Liver (tissue), 9 donors: ENCODE results near the gene ILF2. TPM values are rescaled to one million over a fixed set of nuclear protein-coding genes. Genes with fewer than 3 reads are reported as not detected.
"Not testable (repeated sequence)": the region's sequence is repeated elsewhere in the genome, so short reads cannot be mapped to it uniquely, and the experiment has no call there.

Experiments used
- DNase-seq: peaks from one replicate; pipeline ENCODE4 v3.0.0-alpha.2; 2017; ENCODE audit warnings: low spot score
- H3K27ac ChIP-seq, 2 donors: one replicate each; pipeline ENCODE4 v1.7.0; 2013; ENCODE audit warnings: inconsistent platforms in 2 of 2, low read length in 2 of 2, control low read depth in 1 of 2, low read depth in 1 of 2, mild to moderate bottlenecking in 1 of 2
- H3K27me3 ChIP-seq, 4 donors: one replicate each; pipeline versions ENCODE4 v1.6.1 to v1.7.0; 2013; ENCODE audit warnings: low read length in 3 of 4, inconsistent platforms in 1 of 4, mild to moderate bottlenecking in 1 of 4, moderate library complexity in 1 of 4; ENCODE audit not compliant: control insufficient read depth in 4 of 4, insufficient read depth in 4 of 4
- H3K36me3 ChIP-seq, 4 donors: one replicate each; pipeline versions ENCODE4 v1.6.1 to v1.7.0; 2013; ENCODE audit warnings: low read length in 3 of 4, mild to moderate bottlenecking in 3 of 4, low read depth in 1 of 4, moderate library complexity in 1 of 4; ENCODE audit not compliant: control insufficient read depth in 4 of 4, insufficient read depth in 3 of 4
- H3K4me1 ChIP-seq, 4 donors: one replicate each; pipeline versions ENCODE4 v1.6.1 to v1.7.0; 2013; ENCODE audit warnings: low read length in 3 of 4, mild to moderate bottlenecking in 3 of 4, moderate library complexity in 1 of 4; ENCODE audit not compliant: control insufficient read depth in 4 of 4, insufficient read depth in 4 of 4
- H3K4me3 ChIP-seq, 3 donors: one replicate each; pipeline versions ENCODE4 v1.6.1 to v1.7.0; 2013; ENCODE audit warnings: low read length in 3 of 3, control low read depth in 1 of 3, low read depth in 1 of 3, mild to moderate bottlenecking in 1 of 3
- H3K9ac ChIP-seq, 2 donors: one replicate each; pipeline ENCODE4 v1.7.0; 2013; ENCODE audit warnings: low read length in 2 of 2, mild to moderate bottlenecking in 2 of 2, moderate library complexity in 2 of 2, control low read depth in 1 of 2, low read depth in 1 of 2
- H3K9me3 ChIP-seq, 4 donors: one replicate each; pipeline versions ENCODE4 v1.6.1 to v1.7.0; 2013; ENCODE audit warnings: low read length in 3 of 4; ENCODE audit not compliant: control insufficient read depth in 4 of 4
- RAD21 ChIP-seq, 2 donors: IDR thresholded peaks; 2 replicates each; pipeline ENCODE4 v1.6.1; 2016; ENCODE audit warnings: antibody characterized with exemption in 2 of 2, mild to moderate bottlenecking in 2 of 2
- WGBS: extraction: QIAGEN DNeasy Blood & Tissue Kit; methylation state at CpG from one replicate; pipeline ENCODE4 v1.1.7; 2013; 5-methylcytosine and 5-hydroxymethylcytosine counted together
- polyA plus RNA-seq, 2 donors: library from polyadenylated mRNA; stranded (reverse) in 1 of 2; unstranded in 1 of 2; fragments of 200-250 nt in 1 of 2; fragments of >200 nt in 1 of 2; fragmentation: Nextera tagmentation in 1 of 2; extraction: Ambion mirVana in 1 of 2; gene quantifications; one replicate each; pipeline versions ENCODE4 v1.2.1 to v1.2.3, GENCODE V29; 2013 to 2015
- total RNA-seq, 2 donors: library from RNA; depleted of rRNA; stranded (reverse); fragments of >200 nt; gene quantifications; one replicate each; pipeline ENCODE4 v1.2.3, GENCODE V29; 2014
- TF ChIP-seq, protein P1 (sequence below): fragments of 150-350 bp; IDR thresholded peaks from 2 replicates; pipeline ENCODE4 v1.5.1; 2017; ENCODE audit warnings: improper control_type of control experiment, low read depth, low read length; ENCODE audit not compliant: missing input control
- TF ChIP-seq, protein P2 (sequence below): IDR thresholded peaks from 2 replicates; pipeline ENCODE4 v1.6.1; 2016; ENCODE audit warnings: antibody characterized with exemption
- TF ChIP-seq, protein P3 (sequence below): IDR thresholded peaks from 2 replicates; pipeline ENCODE4 v1.6.1; 2016; ENCODE audit warnings: antibody characterized with exemption, mild to moderate bottlenecking
- donor health status: healthy.
- donor health status: healthy.
- donor health status: healthy.
- donor health status: healthy.
- donor health status: healthy.

Gene ILF2
- total and polyA plus RNA-seq, 4 donors = 28.7 to 84.2 (median 51.5) TPM

DNA sequence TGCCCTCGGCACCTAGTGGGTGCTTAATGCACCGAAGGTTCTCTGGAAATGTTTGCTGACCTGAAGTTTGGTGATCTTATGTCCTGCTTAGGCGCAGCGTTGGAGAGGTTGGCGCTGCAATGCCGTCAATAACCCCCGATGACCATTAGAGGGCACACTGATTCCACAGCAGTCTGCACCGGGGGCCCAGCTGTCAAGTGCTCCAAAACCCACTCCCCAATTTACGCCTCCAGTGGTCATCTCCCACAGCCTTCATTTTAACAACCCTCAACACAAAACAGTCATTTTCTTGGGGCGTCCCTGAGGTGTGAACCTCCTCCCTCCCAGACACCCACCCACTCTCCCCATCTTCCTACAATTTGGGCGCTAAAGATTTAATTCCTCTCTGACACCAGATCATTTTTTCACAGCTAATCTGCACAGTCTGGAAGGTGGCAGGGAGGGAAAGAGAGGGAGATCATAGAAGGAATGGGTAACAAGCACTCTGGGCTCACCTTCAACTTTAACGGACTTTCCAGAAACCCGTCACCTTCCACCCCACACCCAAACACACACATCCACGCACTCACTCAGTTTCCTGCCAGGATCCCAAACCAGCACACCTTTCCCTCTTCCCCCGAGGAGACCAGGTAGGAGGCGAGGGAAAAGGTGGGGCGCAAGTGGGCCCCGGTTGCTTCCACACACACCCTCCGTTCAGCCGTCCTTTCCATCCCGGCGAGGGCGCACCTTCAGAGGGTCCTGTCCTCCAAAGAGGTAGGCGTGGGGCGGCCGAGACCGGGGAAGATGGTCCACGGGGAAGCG, 7.1 kb upstream of the ILF2 start:
- peak; percentile 63 for DNase-seq
- TF ChIP-seq, protein P1, sequence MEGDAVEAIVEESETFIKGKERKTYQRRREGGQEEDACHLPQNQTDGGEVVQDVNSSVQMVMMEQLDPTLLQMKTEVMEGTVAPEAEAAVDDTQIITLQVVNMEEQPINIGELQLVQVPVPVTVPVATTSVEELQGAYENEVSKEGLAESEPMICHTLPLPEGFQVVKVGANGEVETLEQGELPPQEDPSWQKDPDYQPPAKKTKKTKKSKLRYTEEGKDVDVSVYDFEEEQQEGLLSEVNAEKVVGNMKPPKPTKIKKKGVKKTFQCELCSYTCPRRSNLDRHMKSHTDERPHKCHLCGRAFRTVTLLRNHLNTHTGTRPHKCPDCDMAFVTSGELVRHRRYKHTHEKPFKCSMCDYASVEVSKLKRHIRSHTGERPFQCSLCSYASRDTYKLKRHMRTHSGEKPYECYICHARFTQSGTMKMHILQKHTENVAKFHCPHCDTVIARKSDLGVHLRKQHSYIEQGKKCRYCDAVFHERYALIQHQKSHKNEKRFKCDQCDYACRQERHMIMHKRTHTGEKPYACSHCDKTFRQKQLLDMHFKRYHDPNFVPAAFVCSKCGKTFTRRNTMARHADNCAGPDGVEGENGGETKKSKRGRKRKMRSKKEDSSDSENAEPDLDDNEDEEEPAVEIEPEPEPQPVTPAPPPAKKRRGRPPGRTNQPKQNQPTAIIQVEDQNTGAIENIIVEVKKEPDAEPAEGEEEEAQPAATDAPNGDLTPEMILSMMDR = peak; percentile 88
- peak; percentile 89 to 93 for TF ChIP-seq RAD21 (IDR thresholded peaks at IDR 0.05)
- TF ChIP-seq, protein P2, sequence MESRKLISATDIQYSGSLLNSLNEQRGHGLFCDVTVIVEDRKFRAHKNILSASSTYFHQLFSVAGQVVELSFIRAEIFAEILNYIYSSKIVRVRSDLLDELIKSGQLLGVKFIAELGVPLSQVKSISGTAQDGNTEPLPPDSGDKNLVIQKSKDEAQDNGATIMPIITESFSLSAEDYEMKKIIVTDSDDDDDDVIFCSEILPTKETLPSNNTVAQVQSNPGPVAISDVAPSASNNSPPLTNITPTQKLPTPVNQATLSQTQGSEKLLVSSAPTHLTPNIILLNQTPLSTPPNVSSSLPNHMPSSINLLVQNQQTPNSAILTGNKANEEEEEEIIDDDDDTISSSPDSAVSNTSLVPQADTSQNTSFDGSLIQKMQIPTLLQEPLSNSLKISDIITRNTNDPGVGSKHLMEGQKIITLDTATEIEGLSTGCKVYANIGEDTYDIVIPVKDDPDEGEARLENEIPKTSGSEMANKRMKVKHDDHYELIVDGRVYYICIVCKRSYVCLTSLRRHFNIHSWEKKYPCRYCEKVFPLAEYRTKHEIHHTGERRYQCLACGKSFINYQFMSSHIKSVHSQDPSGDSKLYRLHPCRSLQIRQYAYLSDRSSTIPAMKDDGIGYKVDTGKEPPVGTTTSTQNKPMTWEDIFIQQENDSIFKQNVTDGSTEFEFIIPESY = no peak
- Histone ChIP-seq H3K27me3 (no peaks in the 10 kb centered on the region), H3K27ac (peak overlapping the region in 1 of 2 donors; percentile 11), H3K4me3 (peak overlapping the region in 2 of 3 donors; percentile 22 to 59), H3K4me1 (peaks cover 8 to 24% (median 20%) of the 10 kb centered on the region in 4 donors), H3K9me3 (no peaks in the 10 kb centered on the region), H3K9ac (peak overlapping the region in 1 of 2 donors; percentile 12), H3K36me3 (no peaks in the 10 kb centered on the region)
- 5% methylated on average over 29 of the region's 29 CpGs for WGBS

DNA sequence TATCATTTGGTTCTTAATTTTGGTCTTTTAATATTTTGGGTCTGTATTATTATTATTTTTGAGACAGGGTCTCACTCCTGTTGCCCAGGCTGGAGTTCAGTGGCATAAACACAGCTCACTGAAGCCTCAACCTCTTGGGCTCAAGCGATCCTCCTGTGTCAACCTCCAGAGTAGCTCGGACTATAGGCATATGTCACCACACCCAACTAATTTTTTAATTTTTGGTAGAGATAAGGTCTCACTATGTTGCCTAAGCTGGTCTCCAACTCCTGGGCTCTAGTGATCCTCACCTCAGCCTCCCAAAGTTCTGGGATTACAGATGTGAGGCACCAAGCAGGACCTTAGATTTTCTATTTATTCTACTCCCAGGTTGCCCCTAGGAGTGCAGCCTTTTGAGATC, 2.7 kb upstream of the ILF2 start:
- TF ChIP-seq, protein P3, sequence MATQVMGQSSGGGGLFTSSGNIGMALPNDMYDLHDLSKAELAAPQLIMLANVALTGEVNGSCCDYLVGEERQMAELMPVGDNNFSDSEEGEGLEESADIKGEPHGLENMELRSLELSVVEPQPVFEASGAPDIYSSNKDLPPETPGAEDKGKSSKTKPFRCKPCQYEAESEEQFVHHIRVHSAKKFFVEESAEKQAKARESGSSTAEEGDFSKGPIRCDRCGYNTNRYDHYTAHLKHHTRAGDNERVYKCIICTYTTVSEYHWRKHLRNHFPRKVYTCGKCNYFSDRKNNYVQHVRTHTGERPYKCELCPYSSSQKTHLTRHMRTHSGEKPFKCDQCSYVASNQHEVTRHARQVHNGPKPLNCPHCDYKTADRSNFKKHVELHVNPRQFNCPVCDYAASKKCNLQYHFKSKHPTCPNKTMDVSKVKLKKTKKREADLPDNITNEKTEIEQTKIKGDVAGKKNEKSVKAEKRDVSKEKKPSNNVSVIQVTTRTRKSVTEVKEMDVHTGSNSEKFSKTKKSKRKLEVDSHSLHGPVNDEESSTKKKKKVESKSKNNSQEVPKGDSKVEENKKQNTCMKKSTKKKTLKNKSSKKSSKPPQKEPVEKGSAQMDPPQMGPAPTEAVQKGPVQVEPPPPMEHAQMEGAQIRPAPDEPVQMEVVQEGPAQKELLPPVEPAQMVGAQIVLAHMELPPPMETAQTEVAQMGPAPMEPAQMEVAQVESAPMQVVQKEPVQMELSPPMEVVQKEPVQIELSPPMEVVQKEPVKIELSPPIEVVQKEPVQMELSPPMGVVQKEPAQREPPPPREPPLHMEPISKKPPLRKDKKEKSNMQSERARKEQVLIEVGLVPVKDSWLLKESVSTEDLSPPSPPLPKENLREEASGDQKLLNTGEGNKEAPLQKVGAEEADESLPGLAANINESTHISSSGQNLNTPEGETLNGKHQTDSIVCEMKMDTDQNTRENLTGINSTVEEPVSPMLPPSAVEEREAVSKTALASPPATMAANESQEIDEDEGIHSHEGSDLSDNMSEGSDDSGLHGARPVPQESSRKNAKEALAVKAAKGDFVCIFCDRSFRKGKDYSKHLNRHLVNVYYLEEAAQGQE = no peak
- peaks cover 7 to 29% (median 24%) of the 10 kb centered on the region in 4 donors for H3K4me1 ChIP-seq
- DNase-seq = no peak
- H3K4me3 ChIP-seq = no peak overlapping the region
- WGBS = 98% methylated on average over 2 of the region's 2 CpGs
- H3K27me3 ChIP-seq = no peaks in the 10 kb centered on the region
- no peaks in the 10 kb centered on the region for H3K9me3 ChIP-seq
- H3K9ac ChIP-seq = no peak overlapping the region
- no peak overlapping the region for H3K27ac ChIP-seq
- peaks cover 0 to 2% (median under 1%) of the 10 kb centered on the region in 4 donors for H3K36me3 ChIP-seq

DNA sequence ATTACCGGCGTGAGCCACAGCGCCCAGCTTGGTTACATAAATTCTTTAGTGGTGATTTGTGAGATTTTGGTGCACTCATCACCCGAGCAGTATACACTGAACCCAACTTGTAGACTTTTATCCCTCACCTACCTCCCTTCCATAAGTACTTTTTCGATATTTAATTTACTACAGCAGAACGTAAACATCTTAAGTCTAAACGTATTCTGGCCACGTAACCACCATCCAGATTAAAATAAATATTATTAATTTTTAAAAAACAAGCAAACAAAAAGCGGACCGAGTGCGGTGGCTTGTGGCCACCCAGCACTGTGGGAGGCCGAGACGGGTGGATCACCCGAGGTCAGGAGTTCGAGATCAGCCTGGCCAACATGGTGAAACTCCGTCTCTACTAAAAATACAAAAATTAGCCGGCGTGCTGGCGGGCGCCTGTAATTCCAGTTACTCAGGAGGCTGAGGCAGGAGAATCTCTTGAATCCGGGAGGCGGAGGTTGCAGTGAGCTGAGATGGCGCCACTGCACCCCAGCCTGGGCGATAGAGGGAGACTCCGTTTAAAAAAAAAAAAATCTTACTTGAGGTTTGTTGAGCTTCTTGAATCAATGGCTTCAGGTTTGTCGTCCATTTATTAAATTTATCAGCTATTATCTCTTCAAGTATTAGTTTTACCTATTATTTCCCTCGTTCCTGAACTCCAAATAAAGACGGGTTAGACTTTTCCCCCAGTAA, 998 bp upstream of the ILF2 start:
- H3K27me3 ChIP-seq, DNase-seq: not testable (repeated sequence)
- peak overlapping the region; percentile 76 to 92 for H3K9ac ChIP-seq

More for the DNA sequence above, 998 bp upstream of the ILF2 start:
- WGBS = 16% methylated on average over 28 of the region's 28 CpGs
- H3K4me1 ChIP-seq = peaks cover 7 to 18% (median 15%) of the 10 kb centered on the region in 4 donors
- H3K36me3 ChIP-seq = peaks cover 6 to 17% (median 13%) of the 10 kb centered on the region in 4 donors
- peak overlapping the region; percentile 89 to 94 for H3K27ac ChIP-seq
- peak overlapping the region; percentile 2 to 67 (median 28) for H3K4me3 ChIP-seq
- H3K9me3 ChIP-seq = not testable (repeated sequence)
